Astrocyte (in vitro differentiated cells and primary cell): ENCODE results near the gene KCNJ12. TPM values are rescaled to one million over a fixed set of nuclear protein-coding genes. Genes with fewer than 3 reads are reported as not detected.

Source experiments
- DNase-seq: peaks from one replicate; pipeline ENCODE4 v3.0.0-alpha.2; 2010; ENCODE audit warnings: low read depth
- FAIRE-seq: peaks from 2 replicates; lab custom pipeline; 2011; peaks lifted over from hg19 to GRCh38; lab: Jason Lieb, UNC
- H2AFZ ChIP-seq: 2 replicates; pipeline ENCODE4 v1.6.0; 2012; ENCODE audit warnings: low read depth, low read length, inconsistent platforms
- H3K27ac ChIP-seq: 2 replicates; pipeline ENCODE4 v1.5.1; 2011; ENCODE audit warnings: low read depth, low read length, inconsistent platforms
- H3K27me3 ChIP-seq: 2 replicates; pipeline ENCODE4 v1.6.0; 2011; ENCODE audit warnings: low read length, inconsistent platforms; ENCODE audit not compliant: insufficient read depth
- H3K36me3 ChIP-seq: 2 replicates; pipeline ENCODE4 v1.5.1; 2011; ENCODE audit warnings: low read length, inconsistent platforms; ENCODE audit not compliant: insufficient read depth
- H3K4me1 ChIP-seq: 2 replicates; pipeline ENCODE4 v1.5.1; 2011; ENCODE audit warnings: low read length, inconsistent platforms; ENCODE audit not compliant: insufficient read depth
- H3K4me2 ChIP-seq: 2 replicates; pipeline ENCODE4 v1.6.0; 2012; ENCODE audit warnings: low read length, inconsistent platforms
- H3K4me3 ChIP-seq: 2 replicates; pipeline ENCODE4 v1.5.1; 2011; ENCODE audit warnings: low read depth, mild to moderate bottlenecking, low read length, inconsistent platforms; ENCODE audit not compliant: insufficient read depth
- H3K79me2 ChIP-seq: 2 replicates; pipeline ENCODE4 v1.6.0; 2012; ENCODE audit warnings: mild to moderate bottlenecking, low read length, inconsistent platforms; ENCODE audit not compliant: insufficient read depth
- H3K9ac ChIP-seq: 2 replicates; pipeline ENCODE4 v1.6.0; 2012; ENCODE audit warnings: mild to moderate bottlenecking, low read length, inconsistent platforms
- H3K9me3 ChIP-seq: 2 replicates; pipeline ENCODE4 v1.5.1; 2012; ENCODE audit warnings: low read depth, mild to moderate bottlenecking, low read length, inconsistent platforms; ENCODE audit not compliant: insufficient read depth
- H4K20me1 ChIP-seq: 2 replicates; pipeline ENCODE4 v1.6.0; 2012; ENCODE audit warnings: low read length, inconsistent platforms; ENCODE audit not compliant: insufficient read depth
- H3K27ac Mint-ChIP-seq: one replicate; pipeline ENCODE4 v1.8.0; 2021; ENCODE audit warnings: mild to moderate bottlenecking, mixed read lengths; ENCODE audit not compliant: unreplicated experiment
- H3K27me3 Mint-ChIP-seq: one replicate; pipeline ENCODE4 v1.8.0; 2021; ENCODE audit warnings: low read depth, mixed read lengths; ENCODE audit not compliant: unreplicated experiment
- H3K36me3 Mint-ChIP-seq: one replicate; pipeline ENCODE4 v1.8.0; 2021; ENCODE audit warnings: low read depth, mixed read lengths; ENCODE audit not compliant: unreplicated experiment
- H3K4me1 Mint-ChIP-seq: one replicate; pipeline ENCODE4 v1.8.0; 2021; ENCODE audit warnings: low read depth, mixed read lengths; ENCODE audit not compliant: unreplicated experiment
- H3K4me3 Mint-ChIP-seq: one replicate; pipeline ENCODE4 v1.8.0; 2021; ENCODE audit warnings: mild to moderate bottlenecking, moderate library complexity, mixed read lengths; ENCODE audit not compliant: unreplicated experiment
- H3K9me3 Mint-ChIP-seq: one replicate; pipeline ENCODE4 v1.8.0; 2021; ENCODE audit warnings: mild to moderate bottlenecking, mixed read lengths; ENCODE audit not compliant: unreplicated experiment
- EZH2 ChIP-seq: IDR thresholded peaks from 2 replicates; pipeline ENCODE4 v1.6.1; 2012; ENCODE audit warnings: mild to moderate bottlenecking, low read length, inconsistent platforms; ENCODE audit not compliant: insufficient read depth
- total RNA-seq: library from RNA; stranded (reverse); gene quantifications from 2 replicates; pipeline ENCODE4 v1.2.1, GENCODE V29; 2021
- TF ChIP-seq, protein P1 (sequence below): IDR thresholded peaks from 2 replicates; pipeline ENCODE4 v1.5.1; 2011; ENCODE audit warnings: low read depth, mild to moderate bottlenecking, inconsistent platforms, low read length, moderate library complexity; ENCODE audit not compliant: insufficient read depth

The KCNJ12 gene
- total RNA-seq, 1 donor from 2014 or later = 1.2 TPM

DNA sequence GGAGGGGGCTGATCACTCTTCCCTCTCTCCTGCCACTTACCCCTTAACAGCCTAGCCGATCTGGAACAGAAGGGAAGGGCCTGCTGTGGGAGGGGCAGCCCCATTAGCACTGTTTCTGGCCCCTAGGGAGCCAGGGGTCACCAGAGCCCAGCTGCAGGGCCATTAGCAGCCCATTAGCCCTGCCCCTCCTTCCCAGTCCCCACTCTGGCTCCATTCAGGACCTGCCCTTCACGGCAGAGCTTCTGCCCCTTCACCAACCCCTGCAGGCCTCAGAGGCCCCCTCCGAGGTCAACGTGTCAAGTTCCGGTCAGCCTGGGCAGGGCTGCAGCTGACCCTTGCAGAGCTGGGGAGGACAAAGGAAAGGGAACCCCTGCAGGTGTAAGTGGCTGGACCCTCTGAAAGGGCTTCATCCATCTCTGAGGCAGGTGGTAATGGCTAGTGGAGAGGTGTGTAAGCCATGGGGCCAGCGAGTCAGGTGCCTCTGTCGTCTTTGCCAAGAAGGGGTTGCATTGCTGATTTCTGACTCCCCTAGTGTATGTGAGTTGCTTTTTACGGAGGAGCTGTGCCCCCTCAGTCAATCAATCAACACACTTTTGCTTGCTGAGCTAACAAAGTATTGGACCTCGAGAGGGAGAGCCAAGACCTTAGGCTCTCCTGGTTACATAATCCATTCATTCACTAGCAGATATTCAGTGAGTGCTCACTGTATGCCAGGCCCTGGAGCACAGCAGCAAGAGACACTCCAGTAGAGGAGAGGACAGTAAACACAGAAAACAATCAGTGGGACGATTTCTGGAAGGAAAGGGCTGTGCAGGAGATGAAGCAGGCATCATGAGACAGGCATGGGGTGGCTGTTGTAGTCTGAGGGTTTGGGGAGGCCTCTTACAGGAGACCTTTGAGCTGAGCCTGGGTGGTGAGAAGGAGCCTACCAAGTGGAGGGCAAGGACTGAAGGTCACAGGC is 18.2 kb upstream of the KCNJ12 start:
- H3K27me3 ChIP-seq = peaks cover 12% of the 10 kb centered on the region
- H3K4me1 Mint-ChIP-seq = peaks cover 5% of the 10 kb centered on the region
- DNase-seq (no peak), FAIRE-seq (no peak)
- H3K4me1 ChIP-seq = no peaks in the 10 kb centered on the region
- H3K27me3 Mint-ChIP-seq = peaks cover 34% of the 10 kb centered on the region
- peaks cover 2% of the 10 kb centered on the region for H3K36me3 Mint-ChIP-seq
- H3K4me2 ChIP-seq = no peak overlapping the region
- H3K36me3 ChIP-seq = no peaks in the 10 kb centered on the region
- no peak overlapping the region for H3K27ac Mint-ChIP-seq
- H3K4me3 ChIP-seq = no peak overlapping the region
- no peaks in the 10 kb centered on the region for H3K9me3 Mint-ChIP-seq
- no peak overlapping the region for H2AFZ ChIP-seq
- no peak overlapping the region for H3K27ac ChIP-seq
- no peaks in the 10 kb centered on the region for H3K79me2 ChIP-seq
- H3K9me3 ChIP-seq = no peaks in the 10 kb centered on the region
- no peak overlapping the region for H3K4me3 Mint-ChIP-seq
- H4K20me1 ChIP-seq = no peaks in the 10 kb centered on the region
- TF ChIP-seq, protein P1, sequence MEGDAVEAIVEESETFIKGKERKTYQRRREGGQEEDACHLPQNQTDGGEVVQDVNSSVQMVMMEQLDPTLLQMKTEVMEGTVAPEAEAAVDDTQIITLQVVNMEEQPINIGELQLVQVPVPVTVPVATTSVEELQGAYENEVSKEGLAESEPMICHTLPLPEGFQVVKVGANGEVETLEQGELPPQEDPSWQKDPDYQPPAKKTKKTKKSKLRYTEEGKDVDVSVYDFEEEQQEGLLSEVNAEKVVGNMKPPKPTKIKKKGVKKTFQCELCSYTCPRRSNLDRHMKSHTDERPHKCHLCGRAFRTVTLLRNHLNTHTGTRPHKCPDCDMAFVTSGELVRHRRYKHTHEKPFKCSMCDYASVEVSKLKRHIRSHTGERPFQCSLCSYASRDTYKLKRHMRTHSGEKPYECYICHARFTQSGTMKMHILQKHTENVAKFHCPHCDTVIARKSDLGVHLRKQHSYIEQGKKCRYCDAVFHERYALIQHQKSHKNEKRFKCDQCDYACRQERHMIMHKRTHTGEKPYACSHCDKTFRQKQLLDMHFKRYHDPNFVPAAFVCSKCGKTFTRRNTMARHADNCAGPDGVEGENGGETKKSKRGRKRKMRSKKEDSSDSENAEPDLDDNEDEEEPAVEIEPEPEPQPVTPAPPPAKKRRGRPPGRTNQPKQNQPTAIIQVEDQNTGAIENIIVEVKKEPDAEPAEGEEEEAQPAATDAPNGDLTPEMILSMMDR = no peak
- no peak for TF ChIP-seq EZH2
- H3K9ac ChIP-seq = no peak overlapping the region

DNA sequence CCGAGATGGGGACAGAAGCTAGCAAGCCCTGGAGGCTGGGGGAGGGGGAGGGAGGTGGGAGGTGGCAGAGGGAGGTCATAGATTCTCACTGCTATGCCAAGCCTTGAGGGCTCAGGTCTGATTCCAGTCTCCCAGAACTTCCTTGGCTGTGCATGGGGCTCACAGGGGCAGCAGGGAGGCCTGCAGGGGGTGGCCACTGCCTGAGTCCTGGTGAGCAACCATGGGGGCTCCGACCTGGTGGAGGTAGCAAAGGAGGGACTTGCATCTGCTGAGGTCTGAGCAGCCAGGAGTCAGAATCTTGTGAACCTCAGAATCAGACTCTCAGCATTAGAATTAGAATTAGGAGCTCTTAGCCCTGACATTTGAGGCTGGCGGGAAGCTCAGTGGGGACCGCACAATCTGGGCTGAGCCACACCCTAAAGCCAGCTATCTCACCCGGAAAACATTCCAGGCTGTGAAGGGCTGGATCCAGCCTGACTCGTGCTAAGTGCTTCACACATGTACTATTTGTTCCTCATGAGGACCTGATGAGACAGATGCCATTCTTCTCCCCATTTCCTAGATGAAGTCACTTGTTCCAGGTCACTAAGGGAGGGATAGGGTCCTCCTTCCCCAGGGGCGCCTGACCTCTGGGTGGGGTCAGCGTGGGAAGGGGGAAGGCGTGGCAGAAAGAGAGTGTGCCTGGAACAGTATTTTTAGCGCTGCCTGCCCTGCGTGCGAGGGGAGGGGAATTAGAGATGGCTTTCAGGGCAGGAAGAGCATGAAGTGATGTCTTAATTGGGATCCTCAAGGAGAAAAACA is 17.3 kb upstream of the KCNJ12 start:
- Histone ChIP-seq H4K20me1 (no peaks in the 10 kb centered on the region), H2AFZ (no peak overlapping the region), H3K4me2 (no peak overlapping the region), H3K4me3 (no peak overlapping the region), H3K36me3 (no peaks in the 10 kb centered on the region), H3K27me3 (peaks cover 8% of the 10 kb centered on the region), H3K9ac (no peak overlapping the region), H3K79me2 (no peaks in the 10 kb centered on the region), H3K27ac (no peak overlapping the region), H3K9me3 (no peaks in the 10 kb centered on the region), H3K4me1 (no peaks in the 10 kb centered on the region)
- Mint-ChIP-seq H3K27ac (peak overlapping the region; percentile 86), H3K4me1 (peaks cover 5% of the 10 kb centered on the region), H3K4me3 (peak overlapping the region; percentile 51), H3K27me3 (peaks cover 28% of the 10 kb centered on the region), H3K9me3 (no peaks in the 10 kb centered on the region), H3K36me3 (peaks cover 2% of the 10 kb centered on the region)
- no peak for FAIRE-seq
- TF ChIP-seq, protein P1 = no peak
- TF ChIP-seq EZH2 = no peak
- no peak for DNase-seq
